Neural cell (in vitro differentiated cells): Measurements from ENCODE around the gene CDC5L. TPM values are rescaled to one million over a fixed set of nuclear protein-coding genes. Genes with fewer than 3 reads are reported as not detected.

Experiments used
- H2AFZ ChIP-seq: fragments of 200-600, 300-800 bp; sonication (generic), shearing (Covaris generic); 2 replicates; pipeline ENCODE4 v1.6.0; 2014; ENCODE audit warnings: low read depth, mild to moderate bottlenecking, antibody characterized with exemption, low read length, moderate library complexity
- H3F3A ChIP-seq: fragments of 200-600 bp; shearing (Covaris generic); 2 replicates; pipeline ENCODE4 v1.6.1; 2016; ENCODE audit warnings: mild to moderate bottlenecking, moderate library complexity, mixed read lengths, antibody characterized with exemption, low read length; ENCODE audit not compliant: insufficient read depth, poor library complexity, severe bottlenecking
- H3K27ac ChIP-seq: fragments of 200-600, 300-800 bp; sonication (generic), shearing (Covaris generic); 2 replicates; pipeline ENCODE4 v1.5.1; 2014; ENCODE audit warnings: mild to moderate bottlenecking, low read length, moderate library complexity
- H3K27me3 ChIP-seq: fragments of 300-800, 200-600 bp; sonication (generic), shearing (Covaris generic); 2 replicates; pipeline ENCODE4 v1.6.0; 2014; ENCODE audit warnings: mild to moderate bottlenecking, low read depth, low read length, moderate library complexity; ENCODE audit not compliant: insufficient read depth
- H3K36me3 ChIP-seq: fragments of 300-800, 200-600 bp; sonication (generic), shearing (Covaris generic); 2 replicates; pipeline ENCODE4 v1.5.1; 2014; ENCODE audit warnings: mild to moderate bottlenecking, antibody characterized with exemption, low read length, moderate library complexity; ENCODE audit not compliant: insufficient read depth
- H3K4me2 ChIP-seq: fragments of 300-800, 200-600 bp; sonication (generic), shearing (Covaris generic); 2 replicates; pipeline ENCODE4 v1.6.0; 2014; ENCODE audit warnings: mild to moderate bottlenecking, low read length
- H3K4me3 ChIP-seq: fragments of 300-800, 200-600 bp; sonication (generic), shearing (Covaris generic); 2 replicates; pipeline ENCODE4 v1.5.1; 2014; ENCODE audit warnings: mild to moderate bottlenecking, low read length, moderate library complexity
- H3K79me2 ChIP-seq: fragments of 200-600 bp; shearing (Covaris generic); replicated peaks from 2 replicates; pipeline ENCODE4 v1.6.0; 2014; ENCODE audit warnings: mild to moderate bottlenecking, low read length, moderate library complexity; ENCODE audit not compliant: insufficient read depth
- H3K9ac ChIP-seq: fragments of 300-800, 200-600 bp; sonication (generic), shearing (Covaris generic); 2 replicates; pipeline ENCODE4 v1.6.1; 2016; ENCODE audit warnings: mild to moderate bottlenecking, low read length, mixed read lengths
- H3K9me2 ChIP-seq: fragments of 200-600 bp; shearing (Covaris generic); 2 replicates; pipeline ENCODE4 v1.6.1; 2016; ENCODE audit warnings: mild to moderate bottlenecking, low read length, mixed read lengths; ENCODE audit not compliant: insufficient read depth
- H3K9me3 ChIP-seq: fragments of 200-600, 300-800 bp; sonication (generic), shearing (Covaris generic); 2 replicates; pipeline ENCODE4 v1.6.1; 2016; ENCODE audit warnings: mild to moderate bottlenecking, mixed run types, low read length, moderate library complexity, mixed read lengths
- H4K20me1 ChIP-seq: fragments of 200-600 bp; shearing (Covaris generic); 2 replicates; pipeline ENCODE4 v1.6.1; 2016; ENCODE audit warnings: mild to moderate bottlenecking, mixed run types; ENCODE audit not compliant: insufficient read depth
- EP300 ChIP-seq: fragments of 450-650 bp; conservative IDR thresholded peaks from 2 replicates; pipeline ENCODE4 v1.6.1; 2014; ENCODE audit warnings: antibody characterized with exemption, mild to moderate bottlenecking, moderate library complexity; ENCODE audit not compliant: poor library complexity, severe bottlenecking
- EZH2 ChIP-seq: fragments of 200-600, 300-800 bp; shearing (Covaris generic), sonication (generic); IDR thresholded peaks from 2 replicates; pipeline ENCODE4 v1.6.1; 2014; ENCODE audit warnings: antibody characterized with exemption, low read length, borderline replicate concordance, mild to moderate bottlenecking; ENCODE audit not compliant: insufficient read depth, poor library complexity, severe bottlenecking
- MXI1 ChIP-seq: fragments of 450-650 bp; conservative IDR thresholded peaks from 2 replicates; pipeline ENCODE4 v1.6.1; 2014; ENCODE audit warnings: antibody characterized with exemption, mild to moderate bottlenecking; ENCODE audit not compliant: poor library complexity, severe bottlenecking
- POLR2AphosphoS5 ChIP-seq: IDR thresholded peaks from 2 replicates; pipeline ENCODE4 v1.6.1; 2012
- RAD21 ChIP-seq: fragments of 450-650 bp; conservative IDR thresholded peaks from 2 replicates; pipeline ENCODE4 v1.6.1; 2014; ENCODE audit warnings: antibody characterized with exemption, mild to moderate bottlenecking, moderate library complexity
- SMC3 ChIP-seq: fragments of 450-650 bp; conservative IDR thresholded peaks from 2 replicates; pipeline ENCODE4 v1.6.1; 2014; ENCODE audit warnings: antibody characterized with exemption, mild to moderate bottlenecking, moderate library complexity; ENCODE audit not compliant: poor library complexity
- TAF1 ChIP-seq: IDR thresholded peaks from 2 replicates; pipeline ENCODE4 v1.6.1; 2012; ENCODE audit warnings: low read depth
- polyA plus RNA-seq: library from polyadenylated mRNA; depleted of rRNA; stranded (reverse); fragments of >200 nt; gene quantifications from 2 replicates; pipeline ENCODE4 v1.2.3, GENCODE V29; 2014
- TF ChIP-seq, protein P1 (sequence below): IDR thresholded peaks from 2 replicates; pipeline ENCODE4 v1.6.1; 2012; ENCODE audit warnings: borderline replicate concordance
- TF ChIP-seq, protein P2 (sequence below): fragments of 450-650 bp; IDR thresholded peaks from 2 replicates; pipeline ENCODE4 v1.5.1; 2014; ENCODE audit warnings: antibody characterized with exemption, mild to moderate bottlenecking, moderate library complexity; ENCODE audit not compliant: poor library complexity, severe bottlenecking

Gene CDC5L
- polyA plus RNA-seq, 1 donor from 2014 or later, result 28.9 TPM

DNA sequence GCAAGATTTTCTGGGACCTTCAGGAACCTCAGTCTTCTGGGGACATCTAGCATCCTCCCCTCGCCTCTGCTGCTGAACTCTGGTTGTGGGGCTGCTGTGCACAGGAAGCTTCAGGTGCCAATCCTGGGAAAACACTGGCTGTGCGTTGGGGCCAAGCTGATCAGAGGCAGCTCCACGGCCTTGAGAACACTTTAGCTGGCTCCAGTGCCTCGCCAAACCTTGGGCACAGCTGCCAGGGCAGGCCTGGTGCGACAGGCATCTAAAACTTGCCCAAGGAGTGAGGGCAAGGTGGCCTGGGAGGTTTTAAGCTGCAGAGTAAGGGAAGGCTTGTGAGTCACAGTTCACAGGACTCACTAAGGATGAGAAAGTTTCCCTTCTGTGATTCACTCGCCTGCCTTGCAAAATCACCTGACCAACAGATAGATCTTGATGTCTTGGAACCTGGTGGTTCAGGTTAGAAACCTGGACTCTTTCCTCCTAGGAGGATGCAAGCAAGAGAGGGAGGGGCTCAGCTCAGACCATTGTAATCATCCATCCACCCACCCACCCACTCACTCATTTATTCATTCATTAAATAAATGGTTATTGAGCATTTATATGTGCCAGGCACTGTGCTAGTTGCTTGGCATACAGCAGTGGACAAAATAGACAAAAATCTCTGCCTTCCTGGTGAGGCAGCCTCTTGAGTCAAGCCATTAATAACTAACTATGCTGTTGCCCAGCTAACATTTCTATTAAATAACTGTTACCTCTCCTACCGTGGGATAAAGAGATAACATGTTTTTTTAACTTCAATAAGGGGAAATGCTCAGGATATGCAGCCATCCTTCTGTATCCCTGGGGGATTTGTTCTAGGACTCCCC is 47.5 kb upstream of the CDC5L start:
- H3K9ac ChIP-seq, result no peak overlapping the region

DNA sequence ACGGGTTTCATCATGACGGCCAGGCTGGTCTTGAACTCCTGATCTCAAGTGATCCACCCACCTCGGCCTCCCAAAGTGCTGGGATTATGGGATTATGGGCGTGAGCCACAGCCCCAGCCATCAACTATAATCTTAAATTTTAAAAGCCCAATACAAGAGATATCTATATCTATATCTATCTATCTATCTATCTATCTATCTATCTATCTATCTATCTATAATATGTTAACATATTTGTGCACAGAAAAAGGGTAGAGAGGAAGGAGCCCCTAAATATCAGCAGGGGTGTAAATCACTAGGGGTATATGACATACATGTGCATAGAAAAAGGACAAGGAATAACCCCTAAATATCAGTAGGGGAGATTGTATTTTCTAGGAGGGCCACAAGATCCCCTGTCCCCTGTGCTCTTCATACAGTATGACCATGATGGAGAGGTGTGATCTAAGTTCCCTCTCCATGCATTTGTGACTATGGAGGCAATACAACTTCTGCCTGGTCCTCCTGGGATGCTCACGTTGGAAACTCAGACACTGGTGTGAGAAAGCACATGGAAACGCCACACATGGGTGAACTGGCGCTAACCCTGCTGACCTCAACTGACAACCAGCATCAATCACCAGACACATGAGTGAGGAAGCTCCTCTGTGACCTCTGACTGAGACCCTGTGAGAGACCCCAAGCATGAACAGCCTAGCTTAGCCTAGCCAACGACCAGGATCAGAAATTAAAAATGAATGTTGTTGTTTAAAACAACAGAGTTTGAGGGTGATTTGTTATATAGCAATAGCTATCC is 46.2 kb upstream of the CDC5L start:
- Histone ChIP-seq H3K9ac (no peak overlapping the region), H3K27me3 (no peaks in the 10 kb centered on the region), H3F3A (no peaks in the 10 kb centered on the region), H3K79me2 (no peaks in the 10 kb centered on the region), H4K20me1 (no peaks in the 10 kb centered on the region), H3K9me2 (no peaks in the 10 kb centered on the region), H2AFZ (no peak overlapping the region), H3K4me3 (no peak overlapping the region), H3K36me3 (no peaks in the 10 kb centered on the region), H3K4me2 (no peak overlapping the region), H3K9me3 (no peaks in the 10 kb centered on the region), H3K27ac (no peak overlapping the region)
- TF ChIP-seq, protein P1, sequence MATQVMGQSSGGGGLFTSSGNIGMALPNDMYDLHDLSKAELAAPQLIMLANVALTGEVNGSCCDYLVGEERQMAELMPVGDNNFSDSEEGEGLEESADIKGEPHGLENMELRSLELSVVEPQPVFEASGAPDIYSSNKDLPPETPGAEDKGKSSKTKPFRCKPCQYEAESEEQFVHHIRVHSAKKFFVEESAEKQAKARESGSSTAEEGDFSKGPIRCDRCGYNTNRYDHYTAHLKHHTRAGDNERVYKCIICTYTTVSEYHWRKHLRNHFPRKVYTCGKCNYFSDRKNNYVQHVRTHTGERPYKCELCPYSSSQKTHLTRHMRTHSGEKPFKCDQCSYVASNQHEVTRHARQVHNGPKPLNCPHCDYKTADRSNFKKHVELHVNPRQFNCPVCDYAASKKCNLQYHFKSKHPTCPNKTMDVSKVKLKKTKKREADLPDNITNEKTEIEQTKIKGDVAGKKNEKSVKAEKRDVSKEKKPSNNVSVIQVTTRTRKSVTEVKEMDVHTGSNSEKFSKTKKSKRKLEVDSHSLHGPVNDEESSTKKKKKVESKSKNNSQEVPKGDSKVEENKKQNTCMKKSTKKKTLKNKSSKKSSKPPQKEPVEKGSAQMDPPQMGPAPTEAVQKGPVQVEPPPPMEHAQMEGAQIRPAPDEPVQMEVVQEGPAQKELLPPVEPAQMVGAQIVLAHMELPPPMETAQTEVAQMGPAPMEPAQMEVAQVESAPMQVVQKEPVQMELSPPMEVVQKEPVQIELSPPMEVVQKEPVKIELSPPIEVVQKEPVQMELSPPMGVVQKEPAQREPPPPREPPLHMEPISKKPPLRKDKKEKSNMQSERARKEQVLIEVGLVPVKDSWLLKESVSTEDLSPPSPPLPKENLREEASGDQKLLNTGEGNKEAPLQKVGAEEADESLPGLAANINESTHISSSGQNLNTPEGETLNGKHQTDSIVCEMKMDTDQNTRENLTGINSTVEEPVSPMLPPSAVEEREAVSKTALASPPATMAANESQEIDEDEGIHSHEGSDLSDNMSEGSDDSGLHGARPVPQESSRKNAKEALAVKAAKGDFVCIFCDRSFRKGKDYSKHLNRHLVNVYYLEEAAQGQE, result no peak
- TF ChIP-seq MXI1, result no peak
- TF ChIP-seq EP300, result no peak
- TF ChIP-seq SMC3, result no peak
- no peak for TF ChIP-seq EZH2
- no peak for TF ChIP-seq RAD21
- TF ChIP-seq, protein P2, sequence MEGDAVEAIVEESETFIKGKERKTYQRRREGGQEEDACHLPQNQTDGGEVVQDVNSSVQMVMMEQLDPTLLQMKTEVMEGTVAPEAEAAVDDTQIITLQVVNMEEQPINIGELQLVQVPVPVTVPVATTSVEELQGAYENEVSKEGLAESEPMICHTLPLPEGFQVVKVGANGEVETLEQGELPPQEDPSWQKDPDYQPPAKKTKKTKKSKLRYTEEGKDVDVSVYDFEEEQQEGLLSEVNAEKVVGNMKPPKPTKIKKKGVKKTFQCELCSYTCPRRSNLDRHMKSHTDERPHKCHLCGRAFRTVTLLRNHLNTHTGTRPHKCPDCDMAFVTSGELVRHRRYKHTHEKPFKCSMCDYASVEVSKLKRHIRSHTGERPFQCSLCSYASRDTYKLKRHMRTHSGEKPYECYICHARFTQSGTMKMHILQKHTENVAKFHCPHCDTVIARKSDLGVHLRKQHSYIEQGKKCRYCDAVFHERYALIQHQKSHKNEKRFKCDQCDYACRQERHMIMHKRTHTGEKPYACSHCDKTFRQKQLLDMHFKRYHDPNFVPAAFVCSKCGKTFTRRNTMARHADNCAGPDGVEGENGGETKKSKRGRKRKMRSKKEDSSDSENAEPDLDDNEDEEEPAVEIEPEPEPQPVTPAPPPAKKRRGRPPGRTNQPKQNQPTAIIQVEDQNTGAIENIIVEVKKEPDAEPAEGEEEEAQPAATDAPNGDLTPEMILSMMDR, result no peak
- TF ChIP-seq TAF1, result no peak
- TF ChIP-seq POLR2AphosphoS5, result no peak

More for the DNA sequence above, 47.5 kb upstream of the CDC5L start:
- Histone ChIP-seq H3K79me2 (no peaks in the 10 kb centered on the region), H3K4me2 (no peak overlapping the region), H3K27me3 (no peaks in the 10 kb centered on the region), H3K9me2 (no peaks in the 10 kb centered on the region), H3K4me3 (no peak overlapping the region), H3K36me3 (no peaks in the 10 kb centered on the region), H3K9me3 (no peaks in the 10 kb centered on the region), H3F3A (no peaks in the 10 kb centered on the region), H2AFZ (no peak overlapping the region), H3K27ac (no peak overlapping the region), H4K20me1 (no peaks in the 10 kb centered on the region)
- TF ChIP-seq RAD21, result no peak
- TF ChIP-seq, protein P1, result no peak
- no peak for TF ChIP-seq TAF1
- no peak for TF ChIP-seq EZH2
